Neural progenitor cell (in vitro differentiated cells): ENCODE data around the gene MAGEA11. TPM values are rescaled to one million over a fixed set of nuclear protein-coding genes. Genes with fewer than 3 reads are reported as not detected.

Experiments
- DNase-seq: peaks from one replicate; pipeline ENCODE4 v3.0.0-alpha.2; 2016; ENCODE audit warnings: low spot score
- H2AFZ ChIP-seq: fragments of 200-600 bp; sonication (generic); replicated peaks from 2 replicates; pipeline ENCODE4 v1.6.1; 2016; ENCODE audit warnings: antibody characterized with exemption
- H3F3A ChIP-seq: fragments of 200-600 bp; sonication (generic); 2 replicates; pipeline ENCODE4 v1.6.1; 2016; ENCODE audit warnings: antibody characterized with exemption, low read depth
- H3K27ac ChIP-seq: fragments of 200-600 bp; sonication (generic); 2 replicates; pipeline ENCODE4 v1.5.1; 2016; ENCODE audit warnings: mild to moderate bottlenecking
- H3K27me3 ChIP-seq: fragments of 200-600 bp; sonication (generic); 2 replicates; pipeline ENCODE4 v1.6.1; 2016; ENCODE audit warnings: mild to moderate bottlenecking, moderate library complexity
- H3K36me3 ChIP-seq: fragments of 200-600 bp; sonication (generic); 2 replicates; pipeline ENCODE4 v1.5.1; 2016
- H3K4me1 ChIP-seq: fragments of 200-600 bp; sonication (generic); 2 replicates; pipeline ENCODE4 v1.6.1; 2016; ENCODE audit warnings: mixed run types
- H3K4me2 ChIP-seq: fragments of 200-600 bp; sonication (generic); 2 replicates; pipeline ENCODE4 v1.6.1; 2016
- H3K4me3 ChIP-seq: fragments of 200-600 bp; sonication (generic); 2 replicates; pipeline ENCODE4 v1.5.1; 2016
- H3K79me2 ChIP-seq: fragments of 200-600 bp; sonication (generic); 2 replicates; pipeline ENCODE4 v1.6.1; 2016; ENCODE audit warnings: low read depth
- H3K9ac ChIP-seq: fragments of 200-600 bp; sonication (generic); 2 replicates; pipeline ENCODE4 v1.6.1; 2016
- H3K9me3 ChIP-seq: fragments of 200-600 bp; sonication (generic); 2 replicates; pipeline ENCODE4 v1.5.1; 2016; ENCODE audit warnings: low read depth
- H4K20me1 ChIP-seq: fragments of 200-600 bp; sonication (generic); 2 replicates; pipeline ENCODE4 v1.6.1; 2016; ENCODE audit warnings: low read depth
- H3K27ac Mint-ChIP-seq: 3 replicates; pipeline ENCODE4 v1.8.0; 2021; ENCODE audit warnings: mixed read lengths
- H3K27me3 Mint-ChIP-seq: 2 replicates; pipeline ENCODE4 v1.8.0; 2022; ENCODE audit warnings: low read depth, mild to moderate bottlenecking, inconsistent platforms, moderate library complexity, mixed read lengths; ENCODE audit not compliant: insufficient read depth
- H3K36me3 Mint-ChIP-seq: 3 replicates; pipeline ENCODE4 v1.8.0; 2021; ENCODE audit warnings: mixed read lengths
- H3K4me1 Mint-ChIP-seq: 3 replicates; pipeline ENCODE4 v1.8.0; 2021; ENCODE audit warnings: mixed read lengths
- H3K4me3 Mint-ChIP-seq: 3 replicates; pipeline ENCODE4 v1.8.0; 2021; ENCODE audit warnings: mild to moderate bottlenecking, moderate library complexity, mixed read lengths
- H3K9me3 Mint-ChIP-seq: 3 replicates; pipeline ENCODE4 v1.8.0; 2020; ENCODE audit warnings: mixed read lengths
- CTCF ChIP-seq: fragments of 200-600 bp; sonication (generic); IDR thresholded peaks from 2 replicates; pipeline ENCODE4 v1.5.1; 2017; ENCODE audit warnings: antibody characterized with exemption, mild to moderate bottlenecking
- EZH2 ChIP-seq: fragments of 200-600 bp; sonication (generic); IDR thresholded peaks from 2 replicates; pipeline ENCODE4 v1.6.1; 2017; ENCODE audit warnings: antibody characterized with exemption, mild to moderate bottlenecking, moderate library complexity
- EZH2phosphoT487 ChIP-seq: fragments of 200-600 bp; sonication (generic); IDR thresholded peaks from 2 replicates; pipeline ENCODE4 v1.6.1; 2017; ENCODE audit warnings: antibody characterized with exemption
- total RNA-seq: library from RNA; depleted of rRNA; stranded (reverse); fragments of >200 nt; gene quantifications from 2 replicates; pipeline ENCODE4 v1.2.3, GENCODE V29; 2015; ENCODE audit warnings: low replicate concordance

MAGEA11 gene
- total RNA-seq, 1 donor from 2014 or later, result not detected

DNA sequence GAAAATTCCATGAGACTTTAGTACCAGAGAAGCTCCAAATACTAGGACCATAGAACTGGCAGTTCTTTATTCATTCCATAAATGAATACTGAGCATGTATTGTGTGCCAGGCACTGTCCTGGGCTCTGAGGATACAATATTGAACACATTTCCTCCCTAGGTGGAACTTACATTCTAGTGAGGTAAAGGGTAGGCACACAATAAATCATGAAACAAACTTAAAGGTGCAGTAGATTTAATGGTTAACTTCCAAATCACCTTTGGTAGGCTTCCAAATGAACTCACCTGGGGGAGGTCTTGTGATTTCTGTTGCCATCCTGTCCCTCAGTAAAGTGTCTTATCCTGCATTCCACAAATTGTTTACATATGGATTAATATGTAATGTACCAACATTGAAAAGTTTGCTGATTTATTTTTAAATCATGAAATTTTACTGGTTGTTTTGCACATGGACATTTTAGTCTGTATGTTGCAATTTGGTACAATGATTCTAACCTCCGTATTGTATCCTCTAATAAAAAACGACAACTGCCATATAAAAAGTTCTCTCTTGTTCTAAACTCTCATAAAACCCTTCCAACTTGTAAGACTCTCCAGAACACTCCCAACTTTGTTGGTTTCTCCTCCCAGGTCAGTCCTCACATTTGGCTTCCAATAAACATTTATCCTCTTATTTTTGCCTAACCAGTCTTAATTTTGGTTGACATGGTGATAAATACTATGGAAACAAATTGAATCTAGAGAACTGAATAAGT lies 4.5 kb upstream of the MAGEA11 start:
- H3F3A ChIP-seq, result no peaks in the 10 kb centered on the region
- H3K79me2 ChIP-seq, result no peaks in the 10 kb centered on the region
- no peak overlapping the region for H3K27ac ChIP-seq
- H3K27me3 Mint-ChIP-seq, result peaks cover 3% of the 10 kb centered on the region
- no peak overlapping the region for H3K4me3 Mint-ChIP-seq
- no peaks in the 10 kb centered on the region for H3K4me1 ChIP-seq
- no peak overlapping the region for H2AFZ ChIP-seq
- no peak overlapping the region for H3K4me3 ChIP-seq
- no peaks in the 10 kb centered on the region for H3K27me3 ChIP-seq
- TF ChIP-seq CTCF (no peak), EZH2 (no peak), EZH2phosphoT487 (no peak)
- no peak for DNase-seq
- no peak overlapping the region for H3K9ac ChIP-seq
- H3K36me3 Mint-ChIP-seq, result no peaks in the 10 kb centered on the region
- no peaks in the 10 kb centered on the region for H4K20me1 ChIP-seq
- no peak overlapping the region for H3K4me2 ChIP-seq
- no peaks in the 10 kb centered on the region for H3K4me1 Mint-ChIP-seq
- peaks cover 6% of the 10 kb centered on the region for H3K9me3 Mint-ChIP-seq
- H3K27ac Mint-ChIP-seq, result no peak overlapping the region
- H3K9me3 ChIP-seq, result no peaks in the 10 kb centered on the region
- H3K36me3 ChIP-seq, result no peaks in the 10 kb centered on the region

- DNase-seq, result no peak
- no peaks in the 10 kb centered on the region for H3K9me3 ChIP-seq
- H3F3A ChIP-seq, result no peaks in the 10 kb centered on the region
- Mint-ChIP-seq H3K36me3 (no peaks in the 10 kb centered on the region), H3K4me1 (peaks cover under 1% of the 10 kb centered on the region), H3K9me3 (peaks cover 11% of the 10 kb centered on the region), H3K4me3 (no peak overlapping the region), H3K27me3 (no peaks in the 10 kb centered on the region), H3K27ac (no peak overlapping the region)
- no peaks in the 10 kb centered on the region for H3K79me2 ChIP-seq
- no peak overlapping the region for H3K9ac ChIP-seq
- H3K4me2 ChIP-seq, result no peak overlapping the region
- no peaks in the 10 kb centered on the region for H4K20me1 ChIP-seq
- no peaks in the 10 kb centered on the region for H3K4me1 ChIP-seq
- no peak overlapping the region for H2AFZ ChIP-seq
- H3K27ac ChIP-seq, result no peak overlapping the region
- H3K36me3 ChIP-seq, result no peaks in the 10 kb centered on the region
- H3K4me3 ChIP-seq, result no peak overlapping the region
- no peaks in the 10 kb centered on the region for H3K27me3 ChIP-seq
- TF ChIP-seq CTCF (no peak), EZH2phosphoT487 (no peak), EZH2 (no peak)
These were observed 971 bp downstream of the MAGEA11 start for GRCh38 chrX:149712831-149713230.

DNA sequence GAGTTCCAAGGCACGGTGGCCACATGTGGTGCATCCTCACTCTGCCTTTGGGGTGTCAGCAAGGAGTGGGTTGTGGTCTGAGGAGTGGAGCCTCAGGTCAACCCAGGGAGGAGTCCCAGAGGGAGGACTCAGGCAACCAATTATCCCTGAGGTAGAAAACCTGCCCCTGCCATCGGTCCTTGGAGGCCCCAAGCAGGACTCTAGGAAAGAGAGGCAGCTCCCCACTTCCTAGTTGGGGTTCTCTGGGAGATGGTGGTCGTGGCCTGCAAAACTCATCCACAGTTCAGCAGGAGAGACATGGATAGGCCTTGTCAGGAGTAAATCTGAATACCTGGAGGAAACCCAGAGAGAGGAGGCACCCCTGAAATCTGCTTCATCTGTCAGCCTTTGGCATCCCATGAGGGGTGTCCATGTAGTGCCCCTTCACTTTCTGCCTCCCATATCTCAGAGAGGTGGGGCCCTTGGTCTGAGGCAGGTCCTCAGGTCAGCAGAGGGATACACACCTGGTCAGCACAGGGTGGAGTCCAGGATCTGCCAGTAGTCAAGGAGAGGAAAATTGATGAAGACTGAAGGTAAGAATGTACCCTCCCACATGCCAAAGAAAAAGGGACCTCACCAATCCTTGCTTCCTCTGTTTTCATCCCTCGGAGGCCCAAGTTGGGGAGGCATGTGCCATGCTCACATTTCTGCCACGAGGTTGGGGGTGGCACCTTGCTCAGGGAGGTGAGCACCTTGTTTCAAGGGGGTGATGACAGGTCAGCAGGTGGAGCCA lies 1.6 kb downstream of the MAGEA11 start:
- no peaks in the 10 kb centered on the region for H3K36me3 Mint-ChIP-seq
- no peaks in the 10 kb centered on the region for H3K27me3 ChIP-seq
- H3K4me3 Mint-ChIP-seq, result no peak overlapping the region
- H3K36me3 ChIP-seq, result no peaks in the 10 kb centered on the region
- H3F3A ChIP-seq, result no peaks in the 10 kb centered on the region
- H3K4me2 ChIP-seq, result no peak overlapping the region
- H3K4me1 Mint-ChIP-seq, result peaks cover 4% of the 10 kb centered on the region
- no peak for TF ChIP-seq EZH2
- TF ChIP-seq EZH2phosphoT487, result no peak
- TF ChIP-seq CTCF, result no peak
- no peak overlapping the region for H3K9ac ChIP-seq
- no peak overlapping the region for H3K27ac Mint-ChIP-seq
- no peak for DNase-seq
- H3K4me3 ChIP-seq, result no peak overlapping the region
- no peaks in the 10 kb centered on the region for H3K9me3 ChIP-seq
- H4K20me1 ChIP-seq, result no peaks in the 10 kb centered on the region
- no peaks in the 10 kb centered on the region for H3K27me3 Mint-ChIP-seq
- no peak overlapping the region for H2AFZ ChIP-seq
- no peaks in the 10 kb centered on the region for H3K4me1 ChIP-seq
- no peaks in the 10 kb centered on the region for H3K79me2 ChIP-seq
- H3K27ac ChIP-seq, result no peak overlapping the region
- peaks cover 11% of the 10 kb centered on the region for H3K9me3 Mint-ChIP-seq
